ENCODE measurements around the gene PODNL1.
A peak's percentile ranks its signal among the peaks of the same experiment; 100 is the strongest.

The PODNL1 gene

GRCh38 chr19:13932911-13933393, 5.3 kb downstream of the PODNL1 start (continued):
- no peak for TF ChIP-seq ZNF211 (tag by site-specific recombination; IDR thresholded peaks at IDR 0.05; ENCODE audit: low read depth)

DNA sequence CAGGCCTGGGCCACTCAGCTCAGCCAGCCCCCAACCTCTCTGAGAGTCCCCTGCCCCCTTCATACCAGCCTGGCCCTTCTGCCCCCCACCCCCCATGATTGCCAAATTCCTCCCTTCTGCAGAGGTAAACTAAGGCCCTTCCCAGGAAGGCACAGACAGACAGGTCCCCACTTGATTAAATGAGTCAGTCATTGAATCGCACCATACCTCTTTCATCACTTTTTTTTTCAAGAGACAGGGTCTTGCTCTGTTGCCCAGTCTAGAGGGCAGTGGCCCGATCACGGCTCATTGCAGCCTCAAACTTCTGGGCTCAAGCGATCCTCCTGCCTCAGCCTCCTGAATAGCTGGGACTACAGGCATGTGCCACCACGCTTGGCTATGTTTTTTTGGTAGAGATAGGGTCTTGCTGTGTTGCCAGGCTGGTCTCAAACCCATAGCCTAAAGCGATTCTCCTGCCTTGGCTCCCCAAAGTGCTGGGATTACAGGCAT, 6.0 kb downstream of the PODNL1 start:
- Histone ChIP-seq H3K36me3 (ENCODE audit: control insufficient read depth in 2 of 2, insufficient read depth in 1 of 2, low read length in 2 of 2) (peaks cover 0 to 28% of the 10 kb centered on the region in 2 experiments; a peak in 2 of 3 replicates), H3K9me3 (ENCODE audit: control insufficient read depth, insufficient read depth, low read depth, low read length) (no peaks in the 10 kb centered on the region), H3K27ac (ENCODE audit: extremely low read depth, low read depth, low read length) (no peak overlapping the region), H3K4me1 (ENCODE audit: control insufficient read depth, insufficient read depth, low read length) (no peaks in the 10 kb centered on the region), H3K4me3 (ENCODE audit: low read depth, low read length) (no peak overlapping the region)
- ChIA-PET CTCF (no interaction called here), POLR2A (interaction anchor here (1.8 kb wide), 1 partner anchor 11 kb away, joined by 7 read pairs; no protein-coding TSS in a partner anchor)
- no peak for TF ChIP-seq ZFHX2 (tag by site-specific recombination; conservative IDR thresholded peaks at IDR 0.05)
- TF ChIP-seq ZNF121 (tag by site-specific recombination; IDR thresholded peaks at IDR 0.05) = peak; percentile 95
- no peak for TF ChIP-seq GLI4 (tag by site-specific recombination; IDR thresholded peaks at IDR 0.05)
- no peak for TF ChIP-seq ZSCAN30 (tag by site-specific recombination; IDR thresholded peaks at IDR 0.05)
- no peak for TF ChIP-seq ZNF211 (tag by site-specific recombination; IDR thresholded peaks at IDR 0.05; ENCODE audit: low read depth)
- no peak for TF ChIP-seq ZNF221 (tag by site-specific recombination; IDR thresholded peaks at IDR 0.05; ENCODE audit: borderline replicate concordance)

DNA sequence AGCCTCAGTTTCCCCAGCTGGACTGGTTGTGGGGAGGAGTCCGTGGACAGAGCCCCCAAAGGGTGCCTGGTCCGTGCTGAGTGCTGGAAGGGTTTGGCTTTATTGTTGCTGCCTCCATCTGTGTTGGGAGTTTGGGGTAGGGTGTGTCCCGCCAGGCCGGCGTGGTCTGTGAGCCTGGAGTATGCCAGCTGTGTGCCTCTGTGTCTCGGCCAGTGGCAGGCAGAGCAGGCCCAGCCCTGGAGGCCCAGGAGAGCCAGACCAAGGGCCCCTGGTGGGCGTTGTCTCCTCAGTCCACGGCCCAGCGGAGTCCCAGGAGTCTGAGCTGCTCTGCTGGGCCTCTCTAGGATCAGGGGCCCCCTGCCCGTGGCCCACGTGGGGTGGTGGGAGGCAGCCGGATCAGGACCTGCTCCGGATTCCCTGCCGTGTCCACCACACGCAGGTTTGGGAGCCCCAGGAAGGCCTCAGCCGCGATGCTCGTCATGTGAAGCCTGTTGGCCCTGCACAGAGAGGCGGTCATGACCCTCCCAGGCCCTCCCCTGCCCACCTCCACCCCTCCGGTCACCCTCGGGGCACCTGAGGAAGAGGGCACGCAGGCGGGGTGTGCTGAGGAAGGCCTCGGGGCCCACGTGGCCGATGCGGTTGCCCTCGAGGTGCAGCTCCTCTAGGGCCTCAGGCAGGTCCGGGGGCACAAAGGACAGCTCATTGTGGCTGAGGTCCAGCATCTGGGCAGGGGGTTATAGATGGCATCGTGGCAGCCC, 6.6 kb downstream of the PODNL1 start:
- no peaks in the 10 kb centered on the region for H3K4me1 ChIP-seq (ENCODE audit: control insufficient read depth, insufficient read depth, low read length)
- H3K36me3 ChIP-seq (ENCODE audit: control insufficient read depth in 2 of 2, insufficient read depth in 1 of 2, low read length in 2 of 2) = peaks cover 0 to 34% of the 10 kb centered on the region in 2 experiments; a peak in 2 of 3 replicates
- no peak overlapping the region for H3K27ac ChIP-seq (ENCODE audit: extremely low read depth, low read depth, low read length)
- TF ChIP-seq ZNF24 (tag by site-specific recombination; IDR thresholded peaks at IDR 0.05) (no peak), ZIC2 (tag by site-specific recombination; IDR thresholded peaks at IDR 0.05) (peak; percentile 20; the same call in 1 of the 2 replicates)
- ChIA-PET POLR2A (interaction anchor here (0.6 to 1.8 kb wide), 4 partner anchors 10 to 167 kb away, joined by 3 to 7 read pairs (median 4); no protein-coding TSS in a partner anchor), CTCF (interaction anchor here (1.0 kb wide), 1 partner anchor 144 kb away, joined by 5 read pairs; no protein-coding TSS in a partner anchor)
- no peak overlapping the region for H3K4me3 ChIP-seq (ENCODE audit: low read depth, low read length)
- H3K9me3 ChIP-seq (ENCODE audit: control insufficient read depth, insufficient read depth, low read depth, low read length) = no peaks in the 10 kb centered on the region

- ChIA-PET POLR2A (interaction anchor here (0.7 to 1.8 kb wide), 3 partner anchors 9 to 196 kb away, joined by 3 to 7 read pairs (median 4); no protein-coding TSS in a partner anchor), CTCF (interaction anchor here (1.0 kb wide), 2 partner anchors 23 to 145 kb away, joined by 4 to 5 read pairs; no protein-coding TSS in a partner anchor)
- Histone ChIP-seq H3K27ac (ENCODE audit: extremely low read depth, low read depth, low read length) (no peak overlapping the region), H3K4me1 (ENCODE audit: control insufficient read depth, insufficient read depth, low read length) (no peaks in the 10 kb centered on the region), H3K36me3 (ENCODE audit: control insufficient read depth in 2 of 2, insufficient read depth in 1 of 2, low read length in 2 of 2) (peaks cover 3 to 41% of the 10 kb centered on the region in 2 experiments; a peak in 2 of 3 replicates), H3K9me3 (ENCODE audit: control insufficient read depth, insufficient read depth, low read depth, low read length) (no peaks in the 10 kb centered on the region), H3K4me3 (ENCODE audit: low read depth, low read length) (no peak overlapping the region)
- no peak for TF ChIP-seq WT1 (tag by site-specific recombination; IDR thresholded peaks at IDR 0.05)
- TF ChIP-seq ZNF488 (tag by site-specific recombination; IDR thresholded peaks at IDR 0.05) = no peak
- TF ChIP-seq GLIS1 (tag by site-specific recombination; IDR thresholded peaks at IDR 0.05) = no peak
- TF ChIP-seq SP2 (tag by site-specific recombination; IDR thresholded peaks at IDR 0.05) = peak; percentile 24; the same call in 1 of the 2 replicates
- TF ChIP-seq ZNF600 (tag by site-specific recombination; IDR thresholded peaks at IDR 0.05) = 0 out of 2 replicates have a peak, but pooled peaks have one; percentile 28
Measured at GRCh38 chr19:13930402-13930801, 7.8 kb downstream of the PODNL1 start.

GRCh38 chr19:13929956-13930355, 8.3 kb downstream of the PODNL1 start:
- no peak overlapping the region for H3K27ac ChIP-seq (ENCODE audit: extremely low read depth, low read depth, low read length)
- CTCF ChIA-PET = interaction anchor here (1.0 kb wide), 1 partner anchor 22 kb away, joined by 4 read pairs; no protein-coding TSS in a partner anchor
- no peak overlapping the region for H3K4me3 ChIP-seq (ENCODE audit: low read depth, low read length)
- POLR2A ChIA-PET = interaction anchor here (0.7 kb wide), 1 partner anchor 197 kb away, joined by 4 read pairs; no protein-coding TSS in a partner anchor
- no peaks in the 10 kb centered on the region for H3K9me3 ChIP-seq (ENCODE audit: control insufficient read depth, insufficient read depth, low read depth, low read length)
- H3K4me1 ChIP-seq (ENCODE audit: control insufficient read depth, insufficient read depth, low read length) = no peaks in the 10 kb centered on the region
- H3K36me3 ChIP-seq (ENCODE audit: control insufficient read depth in 2 of 2, insufficient read depth in 1 of 2, low read length in 2 of 2) = peaks cover 8 to 44% of the 10 kb centered on the region in 2 experiments; a peak in 2 of 3 replicates
- TF ChIP-seq ATF2 (tag by site-specific recombination; IDR thresholded peaks at IDR 0.05; ENCODE audit: low read depth) (no peak), SP3 (tag by site-specific recombination; IDR thresholded peaks at IDR 0.05) (no peak), ZBTB49 (tag by site-specific recombination; IDR thresholded peaks at IDR 0.05; ENCODE audit: low read depth) (no peak), RBAK (tag by site-specific recombination; IDR thresholded peaks at IDR 0.05) (no peak)

Data from HEK293 (cell line).